GM10248 (cell line): ENCODE results near the gene GMDS.

Experiments
- CTCF ChIA-PET: fragments of 300-600 bp; sonication (Branson Sonifier 250); formaldehyde crosslinking; extraction: SDS; loops from one replicate; lab custom pipeline; 2021; ENCODE audit warnings: antibody characterized with exemption; lab: Yijun Ruan, JAX
- POLR2A ChIA-PET: fragments of 350-650 bp; sonication (Branson Sonifier 250); formaldehyde crosslinking; extraction: SDS; loops from one replicate; lab custom pipeline; 2020; ENCODE audit warnings: antibody characterized with exemption; lab: Yijun Ruan, JAX
- DNase-seq: peaks from one replicate; pipeline ENCODE4 v3.0.0; 2012; ENCODE audit errors: extremely low spot score
- TF ChIP-seq, protein P1 (sequence below): IDR thresholded peaks from 2 replicates; pipeline ENCODE4 v1.5.1; 2012; ENCODE audit warnings: mild to moderate bottlenecking, low read depth; ENCODE audit errors: extremely low read depth, missing control alignments, control extremely low read depth

GMDS gene

DNA sequence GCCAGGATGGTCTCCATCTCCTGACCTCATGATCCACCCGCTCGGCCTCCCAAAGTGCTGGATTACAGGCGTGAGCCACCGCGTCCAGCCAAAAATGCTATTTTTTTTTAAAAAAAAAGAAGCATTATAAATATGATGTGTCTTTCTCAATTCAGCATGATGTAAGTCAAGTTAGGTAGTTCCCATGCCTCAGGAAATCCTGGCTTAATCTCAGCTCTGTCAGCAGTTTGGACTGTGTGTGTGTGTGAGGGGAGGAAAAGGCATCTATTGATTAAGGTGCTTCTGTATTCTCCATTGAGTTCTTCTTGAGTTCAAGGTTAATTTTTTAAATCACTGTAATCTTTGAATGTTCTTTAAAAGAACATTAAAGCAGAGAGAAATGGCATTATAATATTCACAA, 51.5 kb downstream of the GMDS start:
- ChIA-PET POLR2A (no interaction called here), CTCF (interaction anchor here (2.0 to 3.4 kb wide), 3 partner anchors 9 to 598 kb away, joined by 6 to 17 read pairs (median 12); no protein-coding TSS in a partner anchor)
- no peak for DNase-seq
- TF ChIP-seq, protein P1, sequence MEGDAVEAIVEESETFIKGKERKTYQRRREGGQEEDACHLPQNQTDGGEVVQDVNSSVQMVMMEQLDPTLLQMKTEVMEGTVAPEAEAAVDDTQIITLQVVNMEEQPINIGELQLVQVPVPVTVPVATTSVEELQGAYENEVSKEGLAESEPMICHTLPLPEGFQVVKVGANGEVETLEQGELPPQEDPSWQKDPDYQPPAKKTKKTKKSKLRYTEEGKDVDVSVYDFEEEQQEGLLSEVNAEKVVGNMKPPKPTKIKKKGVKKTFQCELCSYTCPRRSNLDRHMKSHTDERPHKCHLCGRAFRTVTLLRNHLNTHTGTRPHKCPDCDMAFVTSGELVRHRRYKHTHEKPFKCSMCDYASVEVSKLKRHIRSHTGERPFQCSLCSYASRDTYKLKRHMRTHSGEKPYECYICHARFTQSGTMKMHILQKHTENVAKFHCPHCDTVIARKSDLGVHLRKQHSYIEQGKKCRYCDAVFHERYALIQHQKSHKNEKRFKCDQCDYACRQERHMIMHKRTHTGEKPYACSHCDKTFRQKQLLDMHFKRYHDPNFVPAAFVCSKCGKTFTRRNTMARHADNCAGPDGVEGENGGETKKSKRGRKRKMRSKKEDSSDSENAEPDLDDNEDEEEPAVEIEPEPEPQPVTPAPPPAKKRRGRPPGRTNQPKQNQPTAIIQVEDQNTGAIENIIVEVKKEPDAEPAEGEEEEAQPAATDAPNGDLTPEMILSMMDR, result no peak

DNA sequence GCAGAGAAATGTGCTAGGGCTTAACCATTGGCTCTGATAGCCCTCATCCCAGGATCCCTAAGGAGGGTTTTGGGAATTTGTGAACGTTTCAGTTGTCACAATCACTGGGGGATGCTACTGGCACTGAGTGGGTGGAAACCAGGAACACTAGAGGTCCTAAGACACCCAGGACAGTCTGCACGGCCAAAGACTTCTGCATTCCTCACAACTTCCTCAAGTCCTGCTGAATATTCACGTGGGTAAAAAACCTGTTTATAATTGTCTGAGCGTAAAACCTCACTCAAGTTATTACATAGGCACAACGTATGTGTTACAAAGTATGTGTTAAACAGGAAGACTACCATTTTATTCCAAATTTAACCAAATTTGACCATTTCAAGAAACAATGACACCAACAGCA, 52.4 kb downstream of the GMDS start:
- POLR2A ChIA-PET, result no interaction called here
- CTCF ChIA-PET, result interaction anchor here (1.0 to 3.4 kb wide), 4 partner anchors 14 to 597 kb away, joined by 3 to 17 read pairs (median 3); no protein-coding TSS in a partner anchor
- no peak for DNase-seq
- TF ChIP-seq, protein P1, result no peak

DNA sequence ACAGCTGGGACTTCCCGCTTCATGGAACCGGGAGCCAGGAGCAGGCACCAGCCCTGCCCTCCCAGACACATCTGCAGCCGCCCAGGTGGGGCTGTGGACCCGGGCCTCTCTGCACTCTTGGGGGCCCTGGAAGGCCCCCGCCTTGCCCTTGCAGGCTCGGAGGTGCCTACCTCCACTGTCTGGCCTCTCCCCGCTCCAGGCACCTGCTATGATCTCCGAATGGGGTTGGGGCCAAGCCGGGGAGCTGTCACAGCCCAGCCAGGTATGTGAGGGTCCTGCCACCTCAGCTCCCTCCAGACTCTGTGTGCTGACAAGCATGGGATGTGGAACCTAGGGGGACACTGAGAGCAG, 54.0 kb downstream of the GMDS start:
- POLR2A ChIA-PET, result no interaction called here
- CTCF ChIA-PET, result interaction anchor here (0.9 to 3.4 kb wide), 4 partner anchors 15 to 595 kb away, joined by 3 to 17 read pairs (median 6); no protein-coding TSS in a partner anchor
- DNase-seq, result no peak
- TF ChIP-seq, protein P1, result no peak

DNA sequence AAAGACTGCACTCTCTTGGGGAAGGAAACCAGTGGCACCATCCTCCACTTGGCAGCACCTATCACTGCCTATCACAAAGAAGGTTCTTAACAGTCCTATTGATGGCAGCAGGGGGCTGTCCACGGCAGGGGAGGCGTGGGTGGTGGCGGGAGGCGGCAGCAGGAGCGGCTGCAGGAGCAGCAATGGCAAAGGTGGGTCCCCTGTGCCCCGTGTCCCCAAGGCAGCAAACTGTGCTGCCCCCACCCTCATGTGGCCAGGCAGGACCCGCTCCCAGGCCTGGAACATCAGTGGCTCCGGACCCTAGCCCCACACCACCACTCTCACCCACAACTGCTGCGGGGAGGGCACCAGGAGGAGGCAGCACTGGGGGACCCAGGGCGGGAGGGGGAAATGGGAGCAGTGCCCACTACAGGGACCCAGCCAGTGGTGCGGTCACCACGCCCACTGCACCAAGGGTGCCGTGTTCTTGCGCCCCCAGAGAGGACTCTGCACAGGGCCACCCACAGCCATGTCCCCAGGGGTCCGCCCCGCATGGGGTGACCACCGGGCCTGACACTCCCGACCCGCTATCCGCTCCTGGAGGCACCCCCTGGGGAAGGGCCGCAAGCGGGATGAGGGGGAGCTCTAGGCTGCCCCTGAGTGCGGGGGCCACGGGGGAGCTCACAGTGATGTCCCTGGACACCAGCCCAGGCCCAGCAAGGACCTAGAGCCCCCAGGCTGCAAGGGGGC, 54.6 kb downstream of the GMDS start:
- TF ChIP-seq, protein P1, result no peak
- ChIA-PET CTCF (interaction anchor here (0.9 to 1.7 kb wide), 3 partner anchors 16 to 444 kb away, joined by 3 to 9 read pairs (median 3); no protein-coding TSS in a partner anchor), POLR2A (no interaction called here)
- DNase-seq, result no peak

DNA sequence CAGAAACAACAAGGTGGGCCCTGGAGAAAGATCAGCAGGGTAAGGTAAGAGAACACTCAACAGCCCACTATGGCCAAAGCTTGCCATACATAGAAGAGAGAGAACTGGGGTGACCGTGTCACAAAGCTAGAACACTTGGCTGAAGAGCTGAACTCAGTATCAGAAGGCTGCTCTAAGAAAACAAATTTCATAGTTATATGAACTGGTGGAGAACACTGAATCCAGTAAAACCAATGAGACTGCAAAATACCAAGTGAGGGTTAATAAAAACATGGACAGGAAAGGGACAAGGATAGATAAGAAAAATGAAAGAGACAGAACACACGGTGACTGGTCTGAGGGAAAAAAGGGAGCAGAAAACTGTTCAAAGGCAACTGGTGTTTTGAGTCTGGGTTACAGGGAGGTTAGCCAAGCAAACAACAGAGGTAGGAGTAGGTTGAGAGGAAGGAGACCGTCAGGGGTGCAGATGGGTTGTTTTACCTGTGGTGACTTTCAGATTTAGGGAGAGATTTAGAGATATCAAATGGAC, 56.5 kb downstream of the GMDS start:
- no peak for DNase-seq
- POLR2A ChIA-PET, result no interaction called here
- TF ChIP-seq, protein P1, result no peak
- CTCF ChIA-PET, result interaction anchor here (1.8 kb wide), 1 partner anchor 593 kb away, joined by 7 read pairs; no protein-coding TSS in a partner anchor

DNA sequence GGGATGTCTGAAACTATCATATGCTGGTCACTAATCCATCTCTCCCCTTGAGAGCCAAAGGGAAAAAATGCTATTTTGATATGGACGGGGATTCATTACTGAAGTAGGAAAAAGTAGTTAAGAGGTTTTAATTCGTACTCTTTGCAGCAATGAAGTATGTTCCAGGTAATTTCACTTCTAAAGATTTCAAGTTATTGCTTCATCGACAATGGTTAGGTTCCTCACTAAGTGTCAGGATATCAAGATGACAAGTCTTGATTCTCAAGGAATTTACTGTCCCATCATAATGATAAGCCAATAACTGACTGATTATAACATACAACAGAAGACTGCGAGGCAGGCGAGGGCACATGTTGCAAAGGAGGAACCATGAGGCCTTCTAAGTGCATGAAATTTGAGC, 57.0 kb downstream of the GMDS start:
- TF ChIP-seq, protein P1, result no peak
- no peak for DNase-seq
- ChIA-PET POLR2A (no interaction called here), CTCF (interaction anchor here (1.8 kb wide), 1 partner anchor 592 kb away, joined by 7 read pairs; no protein-coding TSS in a partner anchor)
